ENCODE data around the gene HHIPL1. TPM values are rescaled to one million over a fixed set of nuclear protein-coding genes. Genes with fewer than 3 reads are reported as not detected.

Gene HHIPL1
- total RNA-seq, 1 donor from 2014 or later: 0.32 TPM

GRCh38 chr14:99609245-99610170 lies 35.4 kb upstream of the HHIPL1 start:
- DNase-seq (ENCODE audit: low read depth): no peak

GRCh38 chr14:99611646-99612045 lies 33.3 kb upstream of the HHIPL1 start:
- DNase-seq (ENCODE audit: low read depth): no peak

- DNase-seq (ENCODE audit: low read depth): no peak
Observed at GRCh38 chr14:99612071-99612737, 32.7 kb upstream of the HHIPL1 start.

GRCh38 chr14:99612738-99613330 lies 32.1 kb upstream of the HHIPL1 start:
- peak; percentile 39 for DNase-seq (ENCODE audit: low read depth)

GRCh38 chr14:99615497-99616157 lies 29.3 kb upstream of the HHIPL1 start:
- DNase-seq (ENCODE audit: low read depth): no peak

- DNase-seq (ENCODE audit: low read depth): no peak
Observed at GRCh38 chr14:99616832-99617800, 27.8 kb upstream of the HHIPL1 start.

- no peak for DNase-seq (ENCODE audit: low read depth)
Observed at GRCh38 chr14:99619835-99620834, 24.8 kb upstream of the HHIPL1 start.

- no peak for DNase-seq (ENCODE audit: low read depth)
Observed at GRCh38 chr14:99621948-99622347, 23.0 kb upstream of the HHIPL1 start.

GRCh38 chr14:99624024-99624423 lies 20.9 kb upstream of the HHIPL1 start:
- DNase-seq (ENCODE audit: low read depth): no peak

- no peak for DNase-seq (ENCODE audit: low read depth)
Observed at GRCh38 chr14:99624971-99625370, 20.0 kb upstream of the HHIPL1 start.

- no peak for DNase-seq (ENCODE audit: low read depth)
Observed at GRCh38 chr14:99625476-99625875, 19.5 kb upstream of the HHIPL1 start.

GRCh38 chr14:99626041-99626648 lies 18.8 kb upstream of the HHIPL1 start:
- no peak for DNase-seq (ENCODE audit: low read depth)

GRCh38 chr14:99627100-99627499 lies 17.8 kb upstream of the HHIPL1 start:
- DNase-seq (ENCODE audit: low read depth): no peak

- no peak for DNase-seq (ENCODE audit: low read depth)
Observed at GRCh38 chr14:99627510-99628381, 17.2 kb upstream of the HHIPL1 start.

- peak; percentile 67 for DNase-seq (ENCODE audit: low read depth)
Observed at GRCh38 chr14:99628887-99629618, 15.9 kb upstream of the HHIPL1 start.

GRCh38 chr14:99630202-99630601 lies 14.7 kb upstream of the HHIPL1 start:
- no peak for DNase-seq (ENCODE audit: low read depth)
